CD14-positive monocyte (primary cell): ENCODE measurements around the gene ECEL1. TPM values are rescaled to one million over a fixed set of nuclear protein-coding genes. Genes with fewer than 3 reads are reported as not detected.

Experiments used
- DNase-seq, 3 donors: peaks; one replicate each; pipeline ENCODE4 v3.0.0-alpha.2; 2011 to 2022
- H2AFZ ChIP-seq: 2 replicates; pipeline ENCODE4 v1.6.0; 2012; ENCODE audit warnings: mild to moderate bottlenecking, low read depth, low read length, inconsistent platforms; ENCODE audit not compliant: insufficient read depth, poor library complexity, severe bottlenecking
- H3K27ac ChIP-seq, 2 donors: 1 replicate in 1 of 2; 2 replicates in 1 of 2; pipeline ENCODE4 v1.5.1; 2012 to 2013; ENCODE audit warnings: low read length in 2 of 2, control low read depth in 1 of 2, inconsistent platforms in 1 of 2, low read depth in 1 of 2, mild to moderate bottlenecking in 1 of 2
- H3K27me3 ChIP-seq, 2 donors: one replicate each; pipeline versions ENCODE4 v1.6.0 to v1.6.1; 2011 to 2013; ENCODE audit warnings: low read length in 2 of 2; ENCODE audit not compliant: control insufficient read depth in 2 of 2, insufficient read depth in 2 of 2
- H3K36me3 ChIP-seq, 2 donors: replicated peaks in 1 of 2; 1 replicate in 1 of 2; 2 replicates in 1 of 2; pipeline versions ENCODE4 v1.5.1 to v1.6.1; 2012 to 2013; ENCODE audit warnings: low read length in 2 of 2, control low read depth in 1 of 2, inconsistent platforms in 1 of 2, mild to moderate bottlenecking in 1 of 2; ENCODE audit not compliant: insufficient read depth in 2 of 2, control insufficient read depth in 1 of 2
- H3K4me1 ChIP-seq, 2 donors: 1 replicate in 1 of 2; 2 replicates in 1 of 2; pipeline versions ENCODE4 v1.5.1 to v1.6.1; 2012 to 2013; ENCODE audit warnings: low read length in 2 of 2, control low read depth in 1 of 2, inconsistent platforms in 1 of 2, mild to moderate bottlenecking in 1 of 2, moderate library complexity in 1 of 2; ENCODE audit not compliant: insufficient read depth in 2 of 2, control insufficient read depth in 1 of 2
- H3K4me2 ChIP-seq: replicated peaks from 2 replicates; pipeline ENCODE3; 2012; ENCODE audit warnings: low read length, moderate library complexity, mild to moderate bottlenecking; ENCODE audit not compliant: poor library complexity, severe bottlenecking; ENCODE audit errors: extremely low read depth
- H3K4me3 ChIP-seq, 3 experiments: fragments of 200-600 bp in 1 of 3; sonication (generic) in 1 of 3; replicated peaks in 1 of 3; 1 replicate in 2 of 3; 2 replicates in 1 of 3; pipeline ENCODE4 v1.5.1; 2011 to 2013; ENCODE audit warnings: low read length in 3 of 3, mild to moderate bottlenecking in 3 of 3, control low read depth in 2 of 3, low read depth in 2 of 3, inconsistent platforms in 1 of 3, moderate library complexity in 1 of 3
- H3K79me2 ChIP-seq: 2 replicates; pipeline ENCODE4 v1.6.0; 2012; ENCODE audit warnings: mild to moderate bottlenecking, control low read depth, inconsistent platforms, low read length, moderate library complexity; ENCODE audit not compliant: insufficient read depth
- H3K9ac ChIP-seq: 2 replicates; pipeline ENCODE4 v1.6.0; 2017; ENCODE audit warnings: low read length, mild to moderate bottlenecking; ENCODE audit not compliant: insufficient read depth, poor library complexity, severe bottlenecking
- H3K9me3 ChIP-seq, 2 donors: replicated peaks in 1 of 2; 1 replicate in 1 of 2; 2 replicates in 1 of 2; pipeline versions ENCODE4 v1.5.1 to v1.6.1; 2012 to 2013; ENCODE audit warnings: low read length in 2 of 2, control low read depth in 1 of 2; ENCODE audit not compliant: control insufficient read depth in 1 of 2, insufficient read depth in 1 of 2
- H4K20me1 ChIP-seq: 2 replicates; pipeline ENCODE4 v1.6.0; 2012; ENCODE audit warnings: mild to moderate bottlenecking, low read length, control low read depth, moderate library complexity; ENCODE audit not compliant: insufficient read depth
- H3K27ac Mint-ChIP-seq, 7 donors: one replicate each; pipeline ENCODE4 v1.8.0; 2020; ENCODE audit warnings: mild to moderate bottlenecking in 7 of 7, mixed read lengths in 7 of 7, moderate library complexity in 6 of 7, inconsistent platforms in 2 of 7
- H3K27me3 Mint-ChIP-seq, 3 donors: one replicate each; pipeline ENCODE4 v1.8.0; 2021 to 2022; ENCODE audit warnings: low read depth in 3 of 3, mild to moderate bottlenecking in 3 of 3, mixed read lengths in 3 of 3, moderate library complexity in 3 of 3, inconsistent platforms in 1 of 3
- H3K36me3 Mint-ChIP-seq, 2 donors: one replicate each; pipeline ENCODE4 v1.8.0; 2020; ENCODE audit warnings: mixed read lengths in 2 of 2, inconsistent platforms in 1 of 2, mild to moderate bottlenecking in 1 of 2
- H3K4me1 Mint-ChIP-seq: one replicate; pipeline ENCODE4 v1.8.0; 2020; ENCODE audit warnings: mild to moderate bottlenecking, mixed read lengths
- H3K4me3 Mint-ChIP-seq, 2 donors: one replicate each; pipeline ENCODE4 v1.8.0; 2020; ENCODE audit warnings: mild to moderate bottlenecking in 2 of 2, mixed read lengths in 2 of 2, moderate library complexity in 1 of 2
- H3K9me3 Mint-ChIP-seq, 7 donors: one replicate each; pipeline ENCODE4 v1.8.0; 2020 to 2022; ENCODE audit warnings: mixed read lengths in 7 of 7, mild to moderate bottlenecking in 6 of 7, moderate library complexity in 6 of 7, inconsistent platforms in 2 of 7
- WGBS: methylation state at CpG from one replicate; pipeline ENCODE4 v1.1.5; 2013; ENCODE audit warnings: missing lambda C conversion rate; ENCODE audit not compliant: insufficient coverage; 5-methylcytosine and 5-hydroxymethylcytosine counted together
- intact Hi-C, 2 donors: fragments of 100-400 bp; cut with micrococcal nuclease; formaldehyde crosslinking; loops; one replicate each; pipeline versions ENCODE4 v1.15.0 to v1.15.1; 2023
- polyA plus RNA-seq, 3 donors: library from polyadenylated mRNA; depleted of rRNA in 1 of 3; unstranded in 2 of 3; stranded (reverse) in 1 of 3; fragments of 300-500 nt in 2 of 3; fragments of >200 nt in 1 of 3; fragmentation: Illumina TruSeq in 2 of 3; gene quantifications; 1 replicate in 2 of 3; 2 replicates in 1 of 3; pipeline ENCODE4 v1.2.3, GENCODE V29; 2012 to 2021
- TF ChIP-seq, protein P1 (sequence below): fragments of 200-600 bp; IDR thresholded peaks from one replicate; pipeline ENCODE4 v1.8.0; 2022; ENCODE audit warnings: antibody characterized with exemption, mild to moderate bottlenecking

The ECEL1 gene
- polyA plus RNA-seq, 3 donors, result not detected

DNA sequence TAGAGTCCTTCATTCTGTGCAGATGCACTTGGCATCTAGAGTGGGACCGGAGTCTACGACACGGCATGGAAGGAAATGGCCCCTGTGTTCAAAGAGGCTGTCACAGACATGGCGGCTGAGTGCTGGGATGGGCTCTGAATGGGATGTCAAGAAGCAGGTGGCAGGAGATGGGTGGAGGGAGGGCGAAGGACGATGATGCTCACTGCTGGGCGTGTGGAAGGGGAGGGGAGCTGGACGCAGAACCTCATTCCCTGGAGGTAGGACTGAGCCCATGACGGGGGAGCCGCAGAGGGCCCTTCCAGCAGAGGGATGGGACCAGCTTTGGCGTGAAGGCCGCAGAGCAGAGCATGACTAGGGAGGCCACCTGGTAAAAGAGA is 50.5 kb downstream of the ECEL1 start:
- no peaks in the 10 kb centered on the region for H3K36me3 Mint-ChIP-seq
- DNase-seq, result no peak
- no peaks in the 10 kb centered on the region for H3K9me3 Mint-ChIP-seq
- H3K27me3 ChIP-seq, result no peaks in the 10 kb centered on the region
- no peaks in the 10 kb centered on the region for H3K79me2 ChIP-seq
- H2AFZ ChIP-seq, result no peak overlapping the region
- H3K4me1 ChIP-seq, result no peaks in the 10 kb centered on the region
- H3K27ac ChIP-seq, result no peak overlapping the region
- no peaks in the 10 kb centered on the region for H3K36me3 ChIP-seq
- H3K4me2 ChIP-seq, result no peak overlapping the region
- H4K20me1 ChIP-seq, result no peaks in the 10 kb centered on the region
- TF ChIP-seq, protein P1, sequence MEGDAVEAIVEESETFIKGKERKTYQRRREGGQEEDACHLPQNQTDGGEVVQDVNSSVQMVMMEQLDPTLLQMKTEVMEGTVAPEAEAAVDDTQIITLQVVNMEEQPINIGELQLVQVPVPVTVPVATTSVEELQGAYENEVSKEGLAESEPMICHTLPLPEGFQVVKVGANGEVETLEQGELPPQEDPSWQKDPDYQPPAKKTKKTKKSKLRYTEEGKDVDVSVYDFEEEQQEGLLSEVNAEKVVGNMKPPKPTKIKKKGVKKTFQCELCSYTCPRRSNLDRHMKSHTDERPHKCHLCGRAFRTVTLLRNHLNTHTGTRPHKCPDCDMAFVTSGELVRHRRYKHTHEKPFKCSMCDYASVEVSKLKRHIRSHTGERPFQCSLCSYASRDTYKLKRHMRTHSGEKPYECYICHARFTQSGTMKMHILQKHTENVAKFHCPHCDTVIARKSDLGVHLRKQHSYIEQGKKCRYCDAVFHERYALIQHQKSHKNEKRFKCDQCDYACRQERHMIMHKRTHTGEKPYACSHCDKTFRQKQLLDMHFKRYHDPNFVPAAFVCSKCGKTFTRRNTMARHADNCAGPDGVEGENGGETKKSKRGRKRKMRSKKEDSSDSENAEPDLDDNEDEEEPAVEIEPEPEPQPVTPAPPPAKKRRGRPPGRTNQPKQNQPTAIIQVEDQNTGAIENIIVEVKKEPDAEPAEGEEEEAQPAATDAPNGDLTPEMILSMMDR, result no peak
- H3K9ac ChIP-seq, result no peak overlapping the region
- H3K27ac Mint-ChIP-seq, result no peak overlapping the region
- intact Hi-C loops, result loop anchor here in 1 of 2 donors (5.0 kb wide), 1 partner anchor 525 kb away; no protein-coding TSS in a partner anchor
- H3K4me1 Mint-ChIP-seq, result peaks cover 3% of the 10 kb centered on the region
- peaks cover 0 to 16% (median 13%) of the 10 kb centered on the region in 3 donors for H3K27me3 Mint-ChIP-seq
- no peak overlapping the region for H3K4me3 Mint-ChIP-seq
- no peaks in the 10 kb centered on the region for H3K9me3 ChIP-seq
- 94% methylated on average over 12 of the region's 12 CpGs for WGBS
- H3K4me3 ChIP-seq, result no peak overlapping the region

DNA sequence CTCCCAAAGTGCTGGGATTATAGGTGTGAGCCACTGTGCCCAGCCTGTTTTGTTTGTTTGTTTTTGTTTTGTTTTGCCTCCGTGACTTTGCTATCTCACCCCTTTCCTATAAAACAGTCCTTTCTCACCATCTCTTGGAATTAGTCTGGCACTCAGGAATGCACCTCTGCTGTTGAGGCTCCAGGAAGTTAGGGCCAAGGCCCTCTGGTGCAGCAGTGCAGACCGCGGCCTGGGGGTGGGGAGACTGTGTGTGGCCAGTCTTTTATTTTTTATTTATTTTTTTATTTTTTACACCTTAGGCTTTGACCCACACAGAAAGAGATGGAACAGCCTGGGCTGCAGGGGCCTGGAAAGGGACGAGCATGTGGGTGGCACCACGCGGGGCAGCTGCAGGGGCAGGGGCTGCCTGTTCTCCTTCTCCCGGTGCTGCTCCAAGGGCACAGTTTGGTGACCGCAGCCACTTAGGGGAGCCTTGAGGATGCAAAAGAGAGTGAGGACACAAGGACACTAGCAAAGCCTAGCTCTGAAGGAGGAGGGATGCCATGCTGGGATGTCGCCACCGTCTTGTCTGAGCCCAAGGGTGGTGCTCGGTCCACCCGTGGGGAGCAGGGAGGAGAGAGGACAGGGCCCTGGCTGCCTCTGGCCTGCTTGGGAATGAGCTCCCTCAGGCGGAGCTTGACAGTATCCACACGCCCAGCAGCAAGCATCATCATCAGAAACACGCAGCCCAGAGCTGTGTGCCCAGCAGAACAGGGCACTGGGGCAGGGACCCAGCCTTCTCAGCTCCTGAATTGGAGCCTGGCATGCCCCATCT is 51.0 kb downstream of the ECEL1 start:
- no peaks in the 10 kb centered on the region for H3K36me3 ChIP-seq
- TF ChIP-seq, protein P1, result no peak
- no peaks in the 10 kb centered on the region for H3K9me3 ChIP-seq
- Mint-ChIP-seq H3K27me3 (peaks cover 0 to 16% (median 13%) of the 10 kb centered on the region in 3 donors), H3K27ac (no peak overlapping the region), H3K4me1 (peaks cover 3% of the 10 kb centered on the region), H3K36me3 (no peaks in the 10 kb centered on the region), H3K4me3 (no peak overlapping the region), H3K9me3 (no peaks in the 10 kb centered on the region)
- no peak overlapping the region for H3K9ac ChIP-seq
- WGBS, result 99% methylated on average over 12 of the region's 15 CpGs
- no peak overlapping the region for H3K27ac ChIP-seq
- intact Hi-C loops, result loop anchor here in 1 of 2 donors (5.0 kb wide), 1 partner anchor 524 kb away; no protein-coding TSS in a partner anchor
- H2AFZ ChIP-seq, result no peak overlapping the region
- H3K79me2 ChIP-seq, result no peaks in the 10 kb centered on the region
- no peaks in the 10 kb centered on the region for H3K4me1 ChIP-seq
- no peaks in the 10 kb centered on the region for H4K20me1 ChIP-seq
- H3K27me3 ChIP-seq, result no peaks in the 10 kb centered on the region
- H3K4me2 ChIP-seq, result no peak overlapping the region
- no peak overlapping the region for H3K4me3 ChIP-seq
- DNase-seq, result no peak
